GM10266 (cell line): ENCODE measurements around the gene PNMA8A.

ENCODE experiments used
- DNase-seq: peaks from one replicate; pipeline ENCODE4 v3.0.0; 2012; ENCODE audit errors: extremely low spot score
- CTCF ChIP-seq: IDR thresholded peaks from 2 replicates; pipeline ENCODE4 v1.5.1; 2012; ENCODE audit warnings: mild to moderate bottlenecking, low read depth; ENCODE audit not compliant: control insufficient read depth, insufficient read depth; ENCODE audit errors: missing control alignments

PNMA8A gene

GRCh38 chr19:46463516-46463915 lies 7.8 kb downstream of the PNMA8A start:
- no peak for TF ChIP-seq CTCF
- DNase-seq, result no peak

GRCh38 chr19:46461537-46461936 lies 9.8 kb downstream of the PNMA8A start:
- no peak for TF ChIP-seq CTCF
- DNase-seq, result no peak

GRCh38 chr19:46460981-46461380 lies 10.4 kb downstream of the PNMA8A start:
- no peak for DNase-seq
- no peak for TF ChIP-seq CTCF

- TF ChIP-seq CTCF, result no peak
- no peak for DNase-seq
Measured at GRCh38 chr19:46460055-46460454, 11.3 kb downstream of the PNMA8A start.

GRCh38 chr19:46456930-46457329 lies 14.4 kb downstream of the PNMA8A start:
- DNase-seq, result no peak
- TF ChIP-seq CTCF, result no peak

GRCh38 chr19:46454244-46454643 lies 17.1 kb downstream of the PNMA8A start:
- DNase-seq, result no peak

GRCh38 chr19:46453661-46454060 lies 17.7 kb downstream of the PNMA8A start:
- TF ChIP-seq CTCF, result no peak
- no peak for DNase-seq

More at GRCh38 chr19:46454244-46454643, 17.1 kb downstream of the PNMA8A start:
- TF ChIP-seq CTCF, result no peak
